HG03103 (cell line): ENCODE results near the gene CC2D1A.
"Not testable (repeated sequence)": the region's sequence is repeated elsewhere in the genome, so short reads cannot be mapped to it uniquely, and the experiment has no call there.

Experiments used
- ATAC-seq: cut with Tn5 transposase; IDR thresholded peaks from one replicate; pipeline ENCODE4 v1.9.1; 2021; ENCODE audit warnings: low read depth; ENCODE audit not compliant: unreplicated experiment

Gene CC2D1A

GRCh38 chr19:13959962-13960862 is 54.2 kb downstream of the CC2D1A start:
- ATAC-seq = no peak

- no peak for ATAC-seq
Observed at GRCh38 chr19:13960863-13961784, 55.1 kb downstream of the CC2D1A start.

DNA sequence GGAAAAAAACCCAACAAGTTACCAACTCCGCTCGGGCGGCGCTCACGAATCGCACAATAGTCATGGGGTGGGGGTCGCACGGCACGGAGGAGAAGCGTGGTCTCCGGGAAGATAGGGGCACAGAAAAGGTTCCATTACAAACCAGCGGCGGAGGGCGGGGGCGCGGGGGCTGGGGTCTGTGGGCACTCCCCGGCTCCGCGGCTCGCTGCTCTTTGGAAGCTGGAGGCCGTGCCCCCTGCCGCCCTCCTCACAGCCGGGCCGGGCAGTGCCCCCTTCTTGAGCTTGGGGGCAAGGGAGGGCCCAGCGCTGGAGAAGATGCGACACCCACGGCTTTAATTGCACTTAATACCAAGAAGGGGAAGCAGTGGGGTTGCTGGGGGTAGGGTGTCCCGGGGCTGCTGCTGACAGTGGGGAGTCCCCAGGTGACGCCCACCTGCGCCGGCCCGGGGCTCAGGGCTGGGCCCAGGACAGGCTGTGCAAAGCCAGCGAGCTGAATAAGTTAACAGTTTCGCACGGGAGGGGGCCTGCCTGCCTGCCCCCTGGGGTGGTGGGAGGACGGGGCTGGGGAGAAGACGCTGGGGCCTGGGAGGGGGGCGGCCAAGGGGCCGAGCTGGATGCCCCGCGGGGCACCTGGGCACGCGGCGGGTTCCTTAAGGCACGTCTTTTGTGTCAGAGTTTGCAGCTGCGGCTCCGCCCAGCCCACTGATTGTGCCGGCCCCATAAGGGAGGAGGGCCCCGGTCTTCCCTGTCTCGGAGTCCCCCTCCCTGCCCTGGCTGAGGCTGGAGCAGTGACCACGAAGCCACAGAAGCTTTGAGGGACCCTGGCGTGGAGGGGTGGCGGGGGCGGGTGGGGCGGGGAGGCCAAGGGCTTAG is 56.1 kb downstream of the CC2D1A start:
- ATAC-seq = no peak

DNA sequence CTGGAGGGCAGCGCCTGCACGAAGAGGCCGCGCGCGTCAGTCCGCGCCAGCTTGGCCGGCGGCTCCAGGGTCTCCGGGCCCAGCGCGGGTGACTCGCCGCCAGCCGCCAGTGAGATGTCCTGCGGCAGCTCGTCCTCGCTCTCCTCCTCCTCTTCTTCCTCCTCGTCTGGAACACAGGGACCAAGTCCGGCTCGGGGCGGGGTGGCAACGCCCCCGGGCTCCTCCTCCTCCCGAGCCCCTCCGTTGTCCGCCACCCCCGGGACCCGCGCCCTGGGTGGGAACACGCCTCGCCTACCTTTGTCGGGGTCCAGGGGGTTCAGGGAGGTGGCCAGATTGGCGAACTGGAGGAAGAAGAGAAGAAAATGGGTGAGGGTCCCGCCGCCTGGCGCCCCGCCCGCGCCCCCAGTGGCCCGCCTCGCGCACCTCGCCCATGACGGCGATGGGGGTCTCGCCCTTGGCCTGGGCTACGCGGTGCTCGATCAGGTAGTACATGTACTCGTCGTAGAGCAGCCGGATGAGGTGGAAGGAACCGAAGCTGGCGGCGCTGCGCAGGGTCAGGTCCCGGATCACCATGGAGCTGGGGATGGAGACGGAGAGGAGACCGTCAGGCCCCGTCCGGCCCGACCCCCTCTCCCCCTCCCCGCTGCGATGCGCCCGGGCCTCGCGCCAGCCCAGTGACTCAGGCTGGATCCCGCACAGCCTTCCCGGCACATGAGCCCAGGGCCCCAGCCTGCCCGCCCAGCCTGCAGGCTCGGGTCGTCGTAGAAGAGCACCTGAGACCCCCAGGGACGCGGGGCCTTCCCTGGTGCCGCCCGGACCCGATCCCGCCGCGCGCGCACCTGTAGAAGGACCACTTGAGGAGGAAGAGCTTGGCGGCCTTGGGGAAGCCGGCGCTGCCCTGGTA is 57.0 kb downstream of the CC2D1A start:
- ATAC-seq = no peak

- no peak for ATAC-seq
Observed at GRCh38 chr19:13963603-13964105, 57.7 kb downstream of the CC2D1A start.

DNA sequence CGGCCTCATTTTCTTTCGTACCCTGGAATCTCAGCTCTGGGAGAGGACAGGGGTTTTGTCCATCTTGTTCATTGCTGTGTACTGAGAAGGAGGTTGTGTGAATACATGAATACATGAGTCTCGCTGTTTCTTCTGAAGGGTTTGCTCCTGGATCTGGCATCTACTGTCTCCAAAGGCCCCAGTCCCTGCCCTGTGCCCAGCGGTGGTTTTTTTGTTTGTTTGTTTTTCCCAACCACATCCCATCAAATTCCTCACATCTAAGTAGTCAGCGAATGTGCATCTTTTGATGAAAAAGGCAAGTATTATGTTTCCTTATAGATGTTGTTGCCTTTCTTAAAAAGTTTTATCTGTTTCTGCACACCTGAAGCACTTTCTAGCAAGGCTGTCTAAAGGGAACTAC is 58.8 kb downstream of the CC2D1A start:
- ATAC-seq = no peak

DNA sequence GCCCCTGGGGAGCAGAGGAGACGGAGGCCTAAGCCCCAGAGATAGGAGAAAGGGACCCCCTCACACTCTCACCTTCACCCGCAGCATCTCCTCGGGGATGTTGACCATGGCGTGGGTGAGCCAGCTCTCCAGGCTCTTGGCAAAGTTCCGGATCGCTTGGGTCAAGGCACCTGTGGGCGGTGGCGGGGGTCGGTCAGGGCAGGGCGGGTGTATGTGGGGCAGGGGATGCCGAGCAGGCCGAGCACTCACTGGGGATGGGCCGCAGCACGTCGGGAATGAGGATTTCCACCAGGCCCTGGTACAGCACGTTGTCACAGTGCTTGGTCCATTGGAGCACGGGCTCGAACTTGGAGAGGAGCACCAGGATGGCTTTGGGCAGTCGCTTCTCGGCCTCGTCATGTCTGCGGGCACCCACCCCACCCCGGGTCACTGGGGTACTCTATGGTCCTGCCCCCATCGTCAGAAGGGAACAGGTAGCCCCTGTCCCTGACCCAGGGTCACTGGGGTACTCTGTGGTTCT is 59.4 kb downstream of the CC2D1A start:
- no peak for ATAC-seq

DNA sequence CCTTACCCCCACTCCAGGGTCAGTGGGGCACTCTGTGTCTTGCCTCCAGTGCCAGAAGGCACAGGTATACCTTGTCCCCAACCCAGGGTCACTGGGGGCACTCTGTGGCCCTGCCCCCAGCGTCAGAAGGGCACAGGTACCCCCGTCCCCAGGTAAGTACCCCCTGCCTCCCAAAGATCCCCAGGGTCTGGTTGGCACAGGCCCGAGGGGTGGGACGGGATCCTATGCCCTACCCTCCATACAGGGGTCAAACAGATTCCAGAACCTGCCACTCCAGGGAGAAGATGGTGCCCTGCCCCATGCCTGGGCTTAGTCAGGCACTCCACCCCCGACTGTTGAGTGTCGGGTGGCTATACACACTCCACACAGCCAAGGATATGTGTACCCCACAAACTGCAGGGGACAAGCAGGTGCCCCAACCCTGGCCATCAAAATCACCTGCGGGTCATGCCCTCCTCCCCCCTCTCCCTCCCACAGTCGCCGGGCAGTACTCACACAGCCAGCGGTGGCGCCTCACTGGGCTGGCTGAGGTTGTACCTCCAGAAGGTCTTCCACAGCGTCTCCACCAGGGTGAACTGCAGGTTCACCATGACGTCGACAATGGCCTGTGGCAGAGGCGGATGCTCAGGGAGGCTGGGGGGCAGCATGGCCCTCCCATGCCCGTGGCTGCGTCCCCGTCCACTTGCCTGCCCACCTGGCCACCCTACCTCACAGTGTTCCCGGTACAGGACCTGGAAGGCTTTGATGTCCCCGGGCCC is 60.1 kb downstream of the CC2D1A start:
- ATAC-seq = no peak

- no peak for ATAC-seq
Observed at GRCh38 chr19:13966684-13967128, 60.7 kb downstream of the CC2D1A start.

DNA sequence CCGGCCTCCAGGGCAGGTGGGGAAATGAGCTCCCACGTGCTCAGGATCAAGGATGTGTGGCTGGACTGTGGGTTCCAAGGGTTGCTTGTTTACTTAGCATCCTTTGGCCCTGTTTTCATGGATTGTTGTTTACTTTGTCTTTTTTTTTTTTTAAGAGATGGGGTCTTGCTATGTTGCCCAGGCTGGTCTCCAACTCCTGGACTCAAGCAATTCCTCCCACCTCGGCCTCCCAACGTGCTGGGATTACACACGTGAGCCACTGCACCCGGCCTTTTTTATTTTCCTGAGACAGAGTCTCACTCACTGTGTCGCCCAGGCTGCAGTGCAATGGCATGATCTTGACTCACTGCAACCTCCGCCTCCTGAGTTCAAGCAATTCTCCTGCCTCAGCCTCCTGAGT is 61.2 kb downstream of the CC2D1A start:
- not testable (repeated sequence) for ATAC-seq

DNA sequence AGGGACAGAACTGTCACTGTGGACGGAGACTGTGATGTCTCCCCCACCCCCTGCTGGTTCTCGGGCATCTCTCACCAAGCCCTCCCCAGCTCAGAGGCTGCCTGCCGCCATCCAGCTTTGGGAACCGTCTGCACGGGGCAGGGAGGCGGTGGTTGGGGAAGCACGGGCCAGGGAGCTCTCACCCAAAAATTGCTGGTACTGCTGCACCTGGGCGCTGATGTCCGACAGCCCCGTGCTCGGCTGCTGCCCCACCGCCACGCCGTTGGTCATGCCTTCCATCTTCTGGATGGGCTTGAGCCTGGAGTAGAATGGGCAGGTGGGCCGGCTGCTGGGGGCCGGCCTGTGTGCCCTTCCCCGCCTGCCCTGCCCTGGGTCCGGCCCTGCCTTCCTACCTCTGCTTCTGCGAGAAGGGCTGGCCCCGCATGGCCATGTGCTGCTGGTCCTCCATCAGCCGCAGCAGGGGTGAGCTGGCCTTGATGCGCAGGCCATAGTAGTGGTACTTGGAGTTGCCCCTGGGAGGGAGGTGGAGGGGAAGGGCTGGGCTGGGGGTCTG is 62.5 kb downstream of the CC2D1A start:
- no peak for ATAC-seq

DNA sequence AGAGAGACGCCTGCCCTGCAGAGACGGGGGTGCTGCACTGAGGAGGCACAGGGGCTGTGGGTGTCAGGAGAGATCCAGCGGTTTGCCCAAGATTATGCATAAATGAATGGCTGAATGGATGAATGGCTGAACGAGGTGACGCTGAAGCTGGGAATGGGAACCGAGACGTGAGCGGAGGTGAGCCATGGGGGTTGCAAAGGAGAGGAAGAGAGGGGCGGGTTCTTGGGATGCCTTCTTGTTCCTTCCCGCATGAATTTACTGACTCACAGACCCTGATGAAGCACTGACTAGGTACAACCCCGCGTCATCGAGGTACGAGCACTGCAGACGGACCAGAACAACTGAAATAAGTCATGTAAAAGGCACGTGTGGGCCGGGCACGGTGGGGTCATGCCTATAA is 63.0 kb downstream of the CC2D1A start:
- no peak for ATAC-seq

GRCh38 chr19:13969897-13970296 is 63.9 kb downstream of the CC2D1A start:
- ATAC-seq = no peak

DNA sequence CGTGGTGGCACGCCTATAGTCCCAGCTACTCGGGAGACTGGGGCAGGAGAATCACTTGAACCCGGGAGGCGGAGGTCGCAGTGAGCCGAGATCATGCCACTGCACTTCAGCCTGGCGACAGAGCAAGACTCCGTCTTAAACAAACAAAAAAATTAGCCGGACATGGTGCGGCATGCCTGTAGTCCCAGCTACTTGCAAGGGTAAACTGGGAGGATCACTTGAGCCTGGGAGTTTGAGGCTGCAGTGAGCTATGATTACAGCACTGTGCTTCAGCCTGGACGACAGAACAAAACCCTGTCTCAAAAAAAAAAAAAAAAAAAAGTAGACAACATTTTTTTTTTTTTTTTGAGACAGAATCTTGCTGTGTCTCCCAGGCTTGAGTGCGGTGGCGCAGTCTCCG is 65.9 kb downstream of the CC2D1A start:
- not testable (repeated sequence) for ATAC-seq

- ATAC-seq = no peak
Observed at GRCh38 chr19:13972368-13973155, 66.6 kb downstream of the CC2D1A start.

GRCh38 chr19:13973479-13973878 is 67.5 kb downstream of the CC2D1A start:
- not testable (repeated sequence) for ATAC-seq

GRCh38 chr19:13974073-13974472 is 68.1 kb downstream of the CC2D1A start:
- no peak for ATAC-seq
